A673 (cell line): ENCODE results near the gene XRCC1. TPM values are rescaled to one million over a fixed set of nuclear protein-coding genes. Genes with fewer than 3 reads are reported as not detected.

Source experiments
- BruUV-seq: library from RNA; stranded (reverse); fragments of 400-500 nt; replicated peaks from 2 replicates; lab custom pipeline; 2021; lab: Mats Ljungman, UMichigan
- CTCF ChIA-PET: fragments of 300-600 bp; sonication (Branson Sonifier 250); formaldehyde crosslinking; loops from one replicate; lab custom pipeline; 2022; ENCODE audit warnings: antibody characterized with exemption; lab: Charles Lee
- POLR2A ChIA-PET: fragments of 300-600 bp; sonication (Branson Sonifier 250); formaldehyde crosslinking; loops from one replicate; lab custom pipeline; 2022; ENCODE audit warnings: antibody characterized with exemption; ENCODE audit not compliant: low non-redundant PET; lab: Charles Lee
- DNase-seq: peaks from one replicate; pipeline ENCODE4 v3.0.0-alpha.2; 2015; ENCODE audit warnings: low spot score
- H3K27ac ChIP-seq: fragments of 200-600 bp; sonication (generic); 2 replicates; pipeline ENCODE4 v1.5.1; 2016; ENCODE audit warnings: mixed run types, low read depth, mild to moderate bottlenecking, mixed read lengths, antibody characterized with exemption, low read length; ENCODE audit not compliant: poor library complexity, severe bottlenecking
- H3K27me3 ChIP-seq: fragments of 200-600 bp; sonication (generic); replicated peaks from 2 replicates; pipeline ENCODE4 v1.6.1; 2017; ENCODE audit warnings: mixed run types, low read depth, mild to moderate bottlenecking, mixed read lengths, antibody characterized with exemption, low read length; ENCODE audit not compliant: insufficient read depth, poor library complexity
- H3K36me3 ChIP-seq: fragments of 200-600 bp; sonication (generic); 2 replicates; pipeline ENCODE4 v1.6.1; 2016; ENCODE audit warnings: mixed run types, mild to moderate bottlenecking, mixed read lengths, antibody characterized with exemption, low read length; ENCODE audit not compliant: insufficient read depth, poor library complexity, severe bottlenecking
- H3K4me1 ChIP-seq: fragments of 200-600 bp; sonication (generic); 2 replicates; pipeline ENCODE4 v1.6.1; 2017; ENCODE audit warnings: mixed run types, mild to moderate bottlenecking, mixed read lengths, antibody characterized with exemption, low read length; ENCODE audit not compliant: insufficient read depth, poor library complexity, severe bottlenecking
- H3K4me3 ChIP-seq: fragments of 200-600 bp; sonication (generic); 2 replicates; pipeline ENCODE4 v1.5.1; 2016; ENCODE audit warnings: low read depth, mixed run types, mild to moderate bottlenecking, mixed read lengths, low read length; ENCODE audit not compliant: poor library complexity, severe bottlenecking
- H3K9me3 ChIP-seq: fragments of 200-600 bp; sonication (generic); 2 replicates; pipeline ENCODE4 v1.6.1; 2016; ENCODE audit warnings: mixed run types, low read depth, mild to moderate bottlenecking, mixed read lengths, antibody characterized with exemption, low read length; ENCODE audit not compliant: poor library complexity, severe bottlenecking
- CTCF ChIP-seq: fragments of 300-800, 200-600 bp; sonication (generic); conservative IDR thresholded peaks from 2 replicates; pipeline ENCODE4 v1.5.1; 2017; ENCODE audit warnings: low read depth, mild to moderate bottlenecking, antibody characterized with exemption, low read length, moderate library complexity, mixed read lengths
- EZH2 ChIP-seq: fragments of 200-600 bp; sonication (generic); IDR thresholded peaks from 2 replicates; pipeline ENCODE4 v1.6.1; 2017; ENCODE audit warnings: borderline replicate concordance, low read depth, mild to moderate bottlenecking, mixed read lengths, antibody characterized with exemption, low read length; ENCODE audit not compliant: poor library complexity, severe bottlenecking
- intact Hi-C: fragments of 100-400 bp; cut with micrococcal nuclease; formaldehyde crosslinking; loops from one replicate; pipeline ENCODE4 v1.10.0; 2022; ENCODE audit not compliant: unreplicated experiment
- total RNA-seq: library from RNA; stranded (reverse); gene quantifications from 2 replicates; pipeline ENCODE4 v1.2.3, GENCODE V29; 2021

The XRCC1 gene
- total RNA-seq, 1 experiment from 2014 or later: 69.4 TPM

GRCh38 chr19:43619262-43620060, 44.1 kb upstream of the XRCC1 start, which contains the start of gene ZNF428:
TSS of gene ZNF428 (minus strand) at chr19:43619629. CDS start at chr19:43614304, 5,325 bp downstream.
- ChIA-PET CTCF (interaction anchor here (0.9 kb wide), 1 partner anchor 102 kb away, joined by 3 read pairs; no protein-coding TSS in a partner anchor), POLR2A (no interaction called here)
- Histone ChIP-seq H3K9me3 (no peaks in the 10 kb centered on the region), H3K27me3 (no peaks in the 10 kb centered on the region), H3K4me3 (peak within 1 kb of the TSS; percentile 60), H3K4me1 (peaks cover 9% of the 10 kb centered on the region), H3K27ac (peak within 1 kb of the TSS; percentile 96), H3K36me3 (peaks cover 4% of the 10 kb centered on the region)
- intact Hi-C loops: loop anchor here (1.0 kb wide), 1 partner anchor 23 kb away; the partner anchor contains the start of genes IRGQ and ZNF576
- BruUV-seq: no TSS peak
- peak; percentile 98 for DNase-seq
- no peak for TF ChIP-seq CTCF
- TF ChIP-seq EZH2: no peak

GRCh38 chr19:43618921-43619261, 43.6 kb upstream of the XRCC1 start:
- H3K27me3 ChIP-seq: no peaks in the 10 kb centered on the region
- no peaks in the 10 kb centered on the region for H3K9me3 ChIP-seq
- peak overlapping the region; percentile 60 for H3K4me3 ChIP-seq
- TSS peak; percentile 60 for BruUV-seq
- no peaks in the 10 kb centered on the region for H3K36me3 ChIP-seq
- H3K27ac ChIP-seq: peak overlapping the region; percentile 96
- POLR2A ChIA-PET: no interaction called here
- intact Hi-C loops: loop anchor here (1.0 kb wide), 1 partner anchor 23 kb away; the partner anchor contains the start of genes IRGQ and ZNF576
- CTCF ChIA-PET: no interaction called here
- TF ChIP-seq CTCF (no peak), EZH2 (no peak)
- DNase-seq: peak; percentile 84
- peaks cover 9% of the 10 kb centered on the region for H3K4me1 ChIP-seq

GRCh38 chr19:43616954-43617353, 41.6 kb upstream of the XRCC1 start:
- DNase-seq: no peak
- CTCF ChIA-PET: interaction anchor here (0.7 kb wide), 1 partner anchor 16 kb away, joined by 3 read pairs; no protein-coding TSS in a partner anchor
- BruUV-seq: no TSS peak
- intact Hi-C loops: no loop called here
- H3K4me1 ChIP-seq: peaks cover 9% of the 10 kb centered on the region
- no peaks in the 10 kb centered on the region for H3K9me3 ChIP-seq
- POLR2A ChIA-PET: no interaction called here
- H3K27me3 ChIP-seq: no peaks in the 10 kb centered on the region
- H3K27ac ChIP-seq: no peak overlapping the region
- no peak overlapping the region for H3K4me3 ChIP-seq
- peaks cover 14% of the 10 kb centered on the region for H3K36me3 ChIP-seq
- no peak for TF ChIP-seq EZH2
- TF ChIP-seq CTCF: no peak
